Mucosa of rectum (tissue), 2 donors: ENCODE results near the gene NUTM2D.
"Not testable (repeated sequence)": the region's sequence is repeated elsewhere in the genome, so short reads cannot be mapped to it uniquely, and the experiment has no call there.

ENCODE experiments used
- H3K27ac ChIP-seq, 2 donors: one replicate each; pipeline ENCODE4 v1.7.0; 2013; ENCODE audit warnings: inconsistent platforms in 2 of 2, low read depth in 2 of 2, low read length in 2 of 2
- H3K27me3 ChIP-seq, 2 donors: one replicate each; pipeline ENCODE4 v1.7.0; 2013; ENCODE audit warnings: low read length in 2 of 2; ENCODE audit not compliant: control insufficient read depth in 2 of 2, insufficient read depth in 2 of 2
- H3K36me3 ChIP-seq, 2 donors: one replicate each; pipeline ENCODE4 v1.7.0; 2013; ENCODE audit warnings: low read length in 2 of 2; ENCODE audit not compliant: control insufficient read depth in 2 of 2, insufficient read depth in 2 of 2
- H3K4me1 ChIP-seq, 2 donors: one replicate each; pipeline ENCODE4 v1.7.0; 2013; ENCODE audit warnings: low read length in 2 of 2, mild to moderate bottlenecking in 1 of 2; ENCODE audit not compliant: control insufficient read depth in 2 of 2, insufficient read depth in 2 of 2
- H3K4me3 ChIP-seq, 2 donors: one replicate each; pipeline ENCODE4 v1.7.0; 2013; ENCODE audit warnings: low read length in 2 of 2
- H3K9ac ChIP-seq, 2 donors: one replicate each; pipeline ENCODE4 v1.7.0; 2013; ENCODE audit warnings: low read length in 2 of 2, low read depth in 1 of 2, mild to moderate bottlenecking in 1 of 2
- H3K9me3 ChIP-seq, 2 donors: one replicate each; pipeline ENCODE4 v1.7.0; 2013; ENCODE audit warnings: low read length in 2 of 2; ENCODE audit not compliant: control insufficient read depth in 2 of 2
- donor health status: healthy.
- donor health status: Normal muscosa, but diverticular disease.

The NUTM2D gene

GRCh38 chr10:87357444-87357843 lies at the start of gene NUTM2D:
Gene NUTM2D, plus strand, starts transcription at chr10:87357744. Its CDS starts 522 bp downstream, at chr10:87358266.
- H3K4me3 ChIP-seq, H3K27me3 ChIP-seq, H3K9ac ChIP-seq, H3K27ac ChIP-seq, H3K4me1 ChIP-seq, H3K36me3 ChIP-seq, H3K9me3 ChIP-seq: not testable (repeated sequence)

GRCh38 chr10:87308702-87309101 lies 48.8 kb upstream of the NUTM2D start:
- H3K9ac ChIP-seq, H3K9me3 ChIP-seq, H3K27me3 ChIP-seq, H3K4me3 ChIP-seq, H3K36me3 ChIP-seq, H3K4me1 ChIP-seq, H3K27ac ChIP-seq: not testable (repeated sequence)

GRCh38 chr10:87309657-87310056 lies 47.9 kb upstream of the NUTM2D start:
- not testable (repeated sequence) for H3K4me1 ChIP-seq, H3K9me3 ChIP-seq, H3K27ac ChIP-seq, H3K4me3 ChIP-seq, H3K9ac ChIP-seq, H3K27me3 ChIP-seq, H3K36me3 ChIP-seq

- H3K4me1 ChIP-seq, H3K36me3 ChIP-seq, H3K27me3 ChIP-seq, H3K27ac ChIP-seq, H3K9ac ChIP-seq, H3K4me3 ChIP-seq, H3K9me3 ChIP-seq: not testable (repeated sequence)
These were observed 46.0 kb upstream of the NUTM2D start for GRCh38 chr10:87311521-87311920.

- H3K27ac ChIP-seq, H3K4me1 ChIP-seq, H3K27me3 ChIP-seq, H3K4me3 ChIP-seq, H3K9ac ChIP-seq, H3K9me3 ChIP-seq, H3K36me3 ChIP-seq: not testable (repeated sequence)
These were observed 43.7 kb upstream of the NUTM2D start for GRCh38 chr10:87313649-87314359.

GRCh38 chr10:87314360-87314973 lies 43.1 kb upstream of the NUTM2D start:
- not testable (repeated sequence) for H3K4me1 ChIP-seq, H3K27ac ChIP-seq, H3K9ac ChIP-seq, H3K9me3 ChIP-seq, H3K36me3 ChIP-seq, H3K27me3 ChIP-seq, H3K4me3 ChIP-seq

GRCh38 chr10:87321505-87321904 lies 36.0 kb upstream of the NUTM2D start:
- not testable (repeated sequence) for H3K4me1 ChIP-seq, H3K27ac ChIP-seq, H3K9ac ChIP-seq, H3K27me3 ChIP-seq, H3K9me3 ChIP-seq, H3K36me3 ChIP-seq, H3K4me3 ChIP-seq

- not testable (repeated sequence) for H3K36me3 ChIP-seq, H3K4me3 ChIP-seq, H3K9ac ChIP-seq, H3K4me1 ChIP-seq, H3K9me3 ChIP-seq, H3K27me3 ChIP-seq, H3K27ac ChIP-seq
These were observed 33.0 kb upstream of the NUTM2D start for GRCh38 chr10:87324559-87324958.

- not testable (repeated sequence) for H3K4me3 ChIP-seq, H3K27me3 ChIP-seq, H3K36me3 ChIP-seq, H3K9ac ChIP-seq, H3K4me1 ChIP-seq, H3K9me3 ChIP-seq, H3K27ac ChIP-seq
These were observed 29.6 kb upstream of the NUTM2D start for GRCh38 chr10:87327958-87328357.

GRCh38 chr10:87329131-87329530 lies 28.4 kb upstream of the NUTM2D start:
- H3K9ac ChIP-seq, H3K27me3 ChIP-seq, H3K4me3 ChIP-seq, H3K36me3 ChIP-seq, H3K27ac ChIP-seq, H3K9me3 ChIP-seq, H3K4me1 ChIP-seq: not testable (repeated sequence)

GRCh38 chr10:87332687-87333086 lies 24.9 kb upstream of the NUTM2D start:
- H3K27ac ChIP-seq, H3K36me3 ChIP-seq: not testable (repeated sequence)

More at GRCh38 chr10:87332687-87333086, 24.9 kb upstream of the NUTM2D start:
- not testable (repeated sequence) for H3K4me1 ChIP-seq, H3K9me3 ChIP-seq, H3K9ac ChIP-seq, H3K27me3 ChIP-seq, H3K4me3 ChIP-seq
